Activated naive CD8-positive, alpha-beta T cell (primary cell): ENCODE results near the gene FASN.

Experiments used
- H3K27ac Mint-ChIP-seq: one replicate; pipeline ENCODE4 v1.8.0; 2021; ENCODE audit warnings: mixed read lengths
- H3K27me3 Mint-ChIP-seq: one replicate; pipeline ENCODE4 v1.8.0; 2021; ENCODE audit warnings: mixed read lengths
- H3K36me3 Mint-ChIP-seq: one replicate; pipeline ENCODE4 v1.8.0; 2021; ENCODE audit warnings: mixed read lengths
- H3K4me1 Mint-ChIP-seq: one replicate; pipeline ENCODE4 v1.8.0; 2021; ENCODE audit warnings: low read depth, mixed read lengths
- H3K4me3 Mint-ChIP-seq: one replicate; pipeline ENCODE4 v1.8.0; 2021; ENCODE audit warnings: mild to moderate bottlenecking, mixed read lengths
- H3K9me3 Mint-ChIP-seq: one replicate; pipeline ENCODE4 v1.8.0; 2021; ENCODE audit warnings: low read depth, mixed read lengths

FASN gene

GRCh38 chr17:82108961-82109475, 11.0 kb upstream of the FASN start:
- no peak overlapping the region for H3K27ac Mint-ChIP-seq
- no peaks in the 10 kb centered on the region for H3K36me3 Mint-ChIP-seq
- H3K4me1 Mint-ChIP-seq: peaks cover 27% of the 10 kb centered on the region
- no peaks in the 10 kb centered on the region for H3K9me3 Mint-ChIP-seq
- H3K4me3 Mint-ChIP-seq: no peak overlapping the region
- no peaks in the 10 kb centered on the region for H3K27me3 Mint-ChIP-seq

DNA sequence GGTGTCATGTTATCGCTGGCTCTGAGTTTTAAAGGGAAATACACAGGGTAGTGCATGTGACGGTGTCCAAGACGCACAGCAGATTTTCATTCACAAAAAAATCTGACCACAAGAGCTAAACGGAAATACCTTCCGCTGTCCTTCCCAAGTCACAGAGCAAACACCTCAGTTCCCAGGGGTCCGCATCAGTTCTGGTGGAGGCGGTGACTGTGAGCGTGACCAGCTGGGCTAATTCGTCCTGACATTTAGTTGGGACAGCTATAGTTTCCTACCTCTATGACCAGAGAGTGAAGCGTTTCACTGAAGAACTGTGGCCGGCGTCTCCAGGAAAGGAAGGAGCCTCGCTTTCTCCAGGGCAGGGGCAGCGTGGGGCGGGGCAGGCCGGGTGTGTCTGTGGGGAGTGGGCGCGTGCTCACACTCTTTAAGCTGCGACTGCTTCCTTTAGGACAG, 10.5 kb upstream of the FASN start:
- Mint-ChIP-seq H3K36me3 (no peaks in the 10 kb centered on the region), H3K4me3 (no peak overlapping the region), H3K27ac (no peak overlapping the region)

DNA sequence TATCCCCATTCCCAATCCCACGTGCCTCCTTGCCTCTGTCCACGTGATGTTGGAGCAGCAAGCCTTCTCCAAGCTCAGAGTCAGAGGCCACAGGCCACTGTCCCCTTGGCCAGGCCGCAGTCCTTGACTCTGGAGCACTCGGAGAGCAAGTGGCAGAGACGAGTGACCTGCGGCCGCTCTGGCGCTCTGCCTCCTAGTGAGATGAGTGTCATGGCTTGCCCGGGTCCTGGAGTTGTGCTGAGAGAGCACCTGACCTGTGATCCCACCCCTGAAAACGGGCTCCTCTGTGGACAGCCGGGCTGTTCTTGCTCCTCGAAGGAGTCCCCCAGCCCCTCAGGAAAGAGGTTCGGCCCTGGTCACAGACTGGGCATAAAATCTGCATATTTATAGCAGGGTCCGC, 10.0 kb upstream of the FASN start:
- H3K4me1 Mint-ChIP-seq: peaks cover 27% of the 10 kb centered on the region
- H3K9me3 Mint-ChIP-seq: no peaks in the 10 kb centered on the region
- H3K4me3 Mint-ChIP-seq: no peak overlapping the region
- no peaks in the 10 kb centered on the region for H3K27me3 Mint-ChIP-seq
- H3K27ac Mint-ChIP-seq: no peak overlapping the region
- no peaks in the 10 kb centered on the region for H3K36me3 Mint-ChIP-seq

More for the DNA sequence above, 10.5 kb upstream of the FASN start:
- Mint-ChIP-seq H3K9me3 (no peaks in the 10 kb centered on the region), H3K4me1 (peaks cover 27% of the 10 kb centered on the region), H3K27me3 (no peaks in the 10 kb centered on the region)

GRCh38 chr17:82107341-82107860, 9.4 kb upstream of the FASN start:
- no peak overlapping the region for H3K27ac Mint-ChIP-seq
- H3K9me3 Mint-ChIP-seq: no peaks in the 10 kb centered on the region
- H3K36me3 Mint-ChIP-seq: no peaks in the 10 kb centered on the region
- H3K27me3 Mint-ChIP-seq: no peaks in the 10 kb centered on the region
- no peak overlapping the region for H3K4me3 Mint-ChIP-seq
- H3K4me1 Mint-ChIP-seq: peaks cover 27% of the 10 kb centered on the region

- Mint-ChIP-seq H3K4me3 (peak overlapping the region; percentile 90), H3K9me3 (no peaks in the 10 kb centered on the region), H3K27ac (peak overlapping the region; percentile 92), H3K4me1 (peaks cover 27% of the 10 kb centered on the region), H3K27me3 (no peaks in the 10 kb centered on the region), H3K36me3 (no peaks in the 10 kb centered on the region)
These were observed 8.8 kb upstream of the FASN start for GRCh38 chr17:82106688-82107305.

GRCh38 chr17:82105882-82106687, 8.0 kb upstream of the FASN start:
- peak overlapping the region; percentile 90 for H3K4me3 Mint-ChIP-seq

GRCh38 chr17:82105417-82105881, 7.4 kb upstream of the FASN start:
- Mint-ChIP-seq H3K4me3 (peak overlapping the region; percentile 90), H3K36me3 (no peaks in the 10 kb centered on the region), H3K27me3 (no peaks in the 10 kb centered on the region), H3K4me1 (peaks cover 27% of the 10 kb centered on the region), H3K9me3 (no peaks in the 10 kb centered on the region), H3K27ac (peak overlapping the region; percentile 68)

More at GRCh38 chr17:82105882-82106687, 8.0 kb upstream of the FASN start:
- Mint-ChIP-seq H3K36me3 (no peaks in the 10 kb centered on the region), H3K4me1 (peaks cover 29% of the 10 kb centered on the region), H3K27ac (peak overlapping the region; percentile 92), H3K9me3 (no peaks in the 10 kb centered on the region), H3K27me3 (no peaks in the 10 kb centered on the region)

- Mint-ChIP-seq H3K9me3 (no peaks in the 10 kb centered on the region), H3K4me3 (peak overlapping the region; percentile 53), H3K4me1 (peaks cover 26% of the 10 kb centered on the region), H3K36me3 (no peaks in the 10 kb centered on the region), H3K27me3 (no peaks in the 10 kb centered on the region), H3K27ac (peak overlapping the region; percentile 68)
These were observed 6.9 kb upstream of the FASN start for GRCh38 chr17:82104797-82105416.

GRCh38 chr17:82103553-82104451, 5.8 kb upstream of the FASN start:
- Mint-ChIP-seq H3K4me1 (peaks cover 24% of the 10 kb centered on the region), H3K27ac (no peak overlapping the region), H3K36me3 (no peaks in the 10 kb centered on the region), H3K4me3 (no peak overlapping the region), H3K27me3 (no peaks in the 10 kb centered on the region), H3K9me3 (no peaks in the 10 kb centered on the region)

GRCh38 chr17:82101767-82102679, 4.0 kb upstream of the FASN start:
- Mint-ChIP-seq H3K36me3 (no peaks in the 10 kb centered on the region), H3K4me3 (no peak overlapping the region), H3K27me3 (no peaks in the 10 kb centered on the region), H3K4me1 (peaks cover 20% of the 10 kb centered on the region), H3K27ac (no peak overlapping the region), H3K9me3 (no peaks in the 10 kb centered on the region)

DNA sequence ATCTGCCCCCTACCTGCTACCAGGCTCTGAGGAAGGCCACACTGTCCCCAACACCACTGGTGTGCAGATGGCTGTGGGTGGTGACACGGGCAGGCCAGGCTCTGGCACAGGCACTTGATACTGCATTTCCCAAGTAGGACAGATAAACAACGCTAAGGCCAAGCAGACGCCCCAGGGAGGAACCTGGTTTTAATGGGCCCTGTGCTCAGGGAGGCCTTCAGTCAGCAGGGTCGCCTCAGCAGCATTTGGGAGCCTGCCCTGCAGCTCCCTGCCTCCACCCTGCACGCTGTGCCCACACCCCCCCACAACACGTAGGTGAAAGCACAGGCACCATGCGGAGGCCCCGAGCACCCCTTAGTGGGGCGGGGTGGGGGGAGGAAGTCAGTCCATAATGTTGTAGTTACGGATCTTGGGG, 3.3 kb upstream of the FASN start:
- no peaks in the 10 kb centered on the region for H3K9me3 Mint-ChIP-seq
- H3K36me3 Mint-ChIP-seq: no peaks in the 10 kb centered on the region
- H3K27ac Mint-ChIP-seq: no peak overlapping the region
- H3K4me3 Mint-ChIP-seq: peak overlapping the region; percentile 47
- H3K4me1 Mint-ChIP-seq: peaks cover 16% of the 10 kb centered on the region
- H3K27me3 Mint-ChIP-seq: no peaks in the 10 kb centered on the region

DNA sequence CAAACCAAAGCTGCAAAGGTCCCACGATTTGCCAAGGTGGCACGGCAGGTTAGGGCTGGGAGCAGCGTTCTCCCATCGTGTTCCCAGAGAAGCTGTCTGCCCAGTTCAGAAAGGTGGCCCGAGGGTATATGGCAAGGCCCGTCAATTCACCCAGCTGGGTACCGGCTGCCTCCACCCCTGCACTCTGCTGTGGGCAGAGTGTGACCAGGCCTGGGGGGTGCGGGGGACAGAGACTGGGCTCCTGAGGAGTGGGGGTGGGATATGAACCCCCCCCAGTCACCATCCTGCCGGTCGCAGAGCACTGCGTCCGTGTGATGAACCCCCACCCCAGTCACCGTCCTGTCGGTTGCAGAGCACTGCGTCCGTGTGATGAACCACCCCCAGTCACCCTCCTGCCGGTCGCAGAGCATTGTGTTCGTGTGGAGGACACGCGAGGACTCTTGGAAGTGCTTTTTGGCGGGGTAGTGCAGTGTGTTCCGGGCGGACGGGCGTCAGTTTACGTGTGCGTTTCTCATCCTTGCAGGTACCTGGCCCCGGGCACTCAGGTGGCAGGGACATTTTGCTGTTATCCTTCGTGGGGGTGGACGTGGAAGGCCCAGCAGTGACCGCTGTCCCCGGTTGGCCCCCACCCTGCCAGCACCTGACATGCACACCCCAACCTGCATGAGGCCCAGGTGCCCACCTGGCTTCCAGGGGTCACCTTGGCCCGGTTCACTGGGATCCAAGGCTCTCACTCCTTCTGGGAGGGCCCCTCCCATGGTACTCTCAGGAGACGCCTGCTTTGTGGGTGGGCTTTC, 2.7 kb upstream of the FASN start:
- Mint-ChIP-seq H3K4me1 (peaks cover 13% of the 10 kb centered on the region), H3K4me3 (peak overlapping the region; percentile 84), H3K36me3 (no peaks in the 10 kb centered on the region), H3K9me3 (no peaks in the 10 kb centered on the region), H3K27ac (peak overlapping the region; percentile 66), H3K27me3 (no peaks in the 10 kb centered on the region)
